IMR-90 (cell line): ENCODE data around the gene ZNF407. TPM values are rescaled to one million over a fixed set of nuclear protein-coding genes. Genes with fewer than 3 reads are reported as not detected.

Experiments used
- ATAC-seq: fragments of 200-7000 bp; cut with Tn5 transposase; 2 replicates; pipeline ENCODE4 v1.9.1; 2020; ENCODE audit warnings: low read depth, mild to moderate bottlenecking, moderate library complexity
- BruUV-seq: library from RNA; stranded (reverse); fragments of 400-500 nt; replicated peaks from 2 replicates; lab custom pipeline; 2021; lab: Mats Ljungman, UMichigan
- CTCF ChIA-PET: fragments of 300-600 bp; formaldehyde crosslinking; extraction: SDS; loops from one replicate; lab custom pipeline; 2021; ENCODE audit warnings: antibody characterized with exemption; lab: Yijun Ruan, JAX
- POLR2A ChIA-PET: fragments of 300-600 bp; sonication (Branson Sonifier 250); formaldehyde crosslinking; loops from one replicate; lab custom pipeline; 2022; ENCODE audit warnings: antibody characterized with exemption; ENCODE audit not compliant: unreplicated experiment; lab: Charles Lee
- DNase-seq: peaks from one replicate; pipeline ENCODE4 v3.0.0; 2013
- H2AFZ ChIP-seq: replicated peaks from 2 replicates; pipeline ENCODE3; 2013; ENCODE audit warnings: low read length, mild to moderate bottlenecking; ENCODE audit not compliant: poor library complexity
- H2AK5ac ChIP-seq: 2 replicates; pipeline ENCODE4 v1.6.1; 2013; ENCODE audit warnings: low read depth, low read length, inconsistent platforms
- H2AK9ac ChIP-seq: replicated peaks from 2 replicates; pipeline ENCODE3; 2013; ENCODE audit warnings: mild to moderate bottlenecking, low read depth, low read length, moderate library complexity; ENCODE audit not compliant: poor library complexity
- H2BK120ac ChIP-seq: 2 replicates; pipeline ENCODE4 v1.6.1; 2013; ENCODE audit warnings: low read depth, low read length, inconsistent platforms
- H2BK15ac ChIP-seq: 3 replicates; pipeline ENCODE4 v1.6.1; 2013; ENCODE audit warnings: low read depth, low read length, inconsistent platforms
- H2BK20ac ChIP-seq: 2 replicates; pipeline ENCODE4 v1.6.1; 2013; ENCODE audit warnings: low read depth, mild to moderate bottlenecking, inconsistent platforms, low read length, moderate library complexity
- H2BK5ac ChIP-seq: 2 replicates; pipeline ENCODE4 v1.6.1; 2013; ENCODE audit warnings: mild to moderate bottlenecking, low read depth, low read length, inconsistent platforms; ENCODE audit not compliant: poor library complexity, severe bottlenecking
- H3K14ac ChIP-seq: replicated peaks from 2 replicates; pipeline ENCODE4 v1.6.1; 2013; ENCODE audit warnings: low read depth, low read length, inconsistent platforms
- H3K18ac ChIP-seq: 2 replicates; pipeline ENCODE4 v1.6.1; 2013; ENCODE audit warnings: low read depth, low read length, control low read depth
- H3K23ac ChIP-seq: 2 replicates; pipeline ENCODE4 v1.6.1; 2013; ENCODE audit warnings: low read depth, low read length, inconsistent platforms
- H3K27ac ChIP-seq: 2 replicates; pipeline ENCODE4 v1.5.1; 2013; ENCODE audit warnings: mild to moderate bottlenecking, control low read depth, low read length; ENCODE audit not compliant: insufficient read depth
- H3K27me3 ChIP-seq: 2 replicates; pipeline ENCODE4 v1.6.1; 2013; ENCODE audit warnings: low read length; ENCODE audit not compliant: control insufficient read depth, insufficient read depth
- H3K36me3 ChIP-seq: 2 replicates; pipeline ENCODE4 v1.6.1; 2013; ENCODE audit warnings: low read length, mixed read lengths; ENCODE audit not compliant: control insufficient read depth, insufficient read depth
- H3K4ac ChIP-seq: 2 replicates; pipeline ENCODE4 v1.6.1; 2013; ENCODE audit warnings: low read depth, low read length, inconsistent platforms
- H3K4me1 ChIP-seq: 2 replicates; pipeline ENCODE4 v1.6.1; 2013; ENCODE audit warnings: low read length, mixed read lengths; ENCODE audit not compliant: control insufficient read depth, insufficient read depth
- H3K4me2 ChIP-seq: 2 replicates; pipeline ENCODE4 v1.6.1; 2013; ENCODE audit warnings: low read depth, mild to moderate bottlenecking, control low read depth, low read length, moderate library complexity
- H3K4me3 ChIP-seq: 2 replicates; pipeline ENCODE4 v1.5.1; 2013; ENCODE audit warnings: low read depth, mild to moderate bottlenecking, control low read depth, low read length, moderate library complexity; ENCODE audit not compliant: insufficient read depth
- H3K56ac ChIP-seq: 2 replicates; pipeline ENCODE4 v1.6.1; 2013; ENCODE audit warnings: low read length, inconsistent platforms; ENCODE audit not compliant: insufficient read depth; ENCODE audit errors: extremely low read depth
- H3K79me1 ChIP-seq, 2 experiments: 2 replicates each; pipeline ENCODE4 v1.6.1; 2013; ENCODE audit warnings: low read length in 2 of 2, inconsistent platforms in 1 of 2, low read depth in 1 of 2
- H3K9ac ChIP-seq: 2 replicates; pipeline ENCODE4 v1.6.1; 2013; ENCODE audit warnings: low read depth, low read length, control low read depth
- H3K9me1 ChIP-seq: 2 replicates; pipeline ENCODE4 v1.6.1; 2013; ENCODE audit warnings: low read length, inconsistent platforms; ENCODE audit not compliant: insufficient read depth
- H3K9me3 ChIP-seq: 2 replicates; pipeline ENCODE4 v1.6.1; 2013; ENCODE audit warnings: low read length; ENCODE audit not compliant: control insufficient read depth, insufficient read depth
- H4K20me1 ChIP-seq: 2 replicates; pipeline ENCODE4 v1.6.1; 2013; ENCODE audit warnings: low read length, inconsistent platforms; ENCODE audit not compliant: insufficient read depth
- H4K5ac ChIP-seq: 2 replicates; pipeline ENCODE4 v1.6.1; 2013; ENCODE audit warnings: mild to moderate bottlenecking, low read depth, low read length, control low read depth
- H4K8ac ChIP-seq, 2 experiments: 2 replicates each; pipeline ENCODE4 v1.6.1; 2013; ENCODE audit warnings: low read depth in 2 of 2, low read length in 2 of 2, control low read depth in 1 of 2, inconsistent platforms in 1 of 2
- H4K91ac ChIP-seq: 2 replicates; pipeline ENCODE4 v1.6.1; 2013; ENCODE audit warnings: low read depth, low read length, inconsistent platforms; ENCODE audit not compliant: insufficient read depth
- BHLHE40 ChIP-seq: fragments of 150-350 bp; IDR thresholded peaks from 2 replicates; pipeline ENCODE4 v1.6.1; 2016; ENCODE audit warnings: mild to moderate bottlenecking, low read depth, low read length
- CHD1 ChIP-seq: IDR thresholded peaks from 2 replicates; pipeline ENCODE4 v1.6.1; 2012; ENCODE audit warnings: low read depth, low read length, improper control_type of control experiment
- CTCF ChIP-seq: conservative IDR thresholded peaks from 2 replicates; pipeline ENCODE4 v1.5.1; 2012; ENCODE audit warnings: mild to moderate bottlenecking, low read depth, low read length, improper control_type of control experiment
- FOS ChIP-seq: fragments of 150-350 bp; IDR thresholded peaks from 2 replicates; pipeline ENCODE4 v1.6.1; 2016; ENCODE audit warnings: low read depth, low read length
- MAFK ChIP-seq: IDR thresholded peaks from 2 replicates; pipeline ENCODE4 v1.6.1; 2012; ENCODE audit warnings: low read depth, low read length, improper control_type of control experiment
- MXI1 ChIP-seq: IDR thresholded peaks from 2 replicates; pipeline ENCODE4 v1.6.1; 2012; ENCODE audit warnings: low read depth, mild to moderate bottlenecking, low read length, moderate library complexity, borderline replicate concordance
- NFE2L2 ChIP-seq: fragments of 150-350 bp; IDR thresholded peaks from 2 replicates; pipeline ENCODE4 v1.6.1; 2016; ENCODE audit warnings: low read depth, mild to moderate bottlenecking, low read length
- POLR2A ChIP-seq: IDR thresholded peaks from 2 replicates; pipeline ENCODE4 v1.6.1; 2012; ENCODE audit warnings: mild to moderate bottlenecking, low read depth, low read length
- RCOR1 ChIP-seq: IDR thresholded peaks from 2 replicates; pipeline ENCODE4 v1.6.1; 2012; ENCODE audit warnings: mild to moderate bottlenecking, low read length, improper control_type of control experiment; ENCODE audit not compliant: insufficient replicate concordance
- SMC3 ChIP-seq: fragments of 150-350 bp; IDR thresholded peaks from 2 replicates; pipeline ENCODE4 v1.6.1; 2016; ENCODE audit warnings: low read depth, mild to moderate bottlenecking, antibody characterized with exemption, low read length, moderate library complexity
- USF2 ChIP-seq: fragments of 150-350 bp; IDR thresholded peaks from 2 replicates; pipeline ENCODE4 v1.6.1; 2017; ENCODE audit warnings: mild to moderate bottlenecking, antibody characterized with exemption, low read length, low read depth
- WGBS, 2 experiments: methylation state at CpG; one replicate each; pipeline versions ENCODE4 v1.1.5 to v1.1.7; 2013; ENCODE audit warnings: missing lambda C conversion rate in 2 of 2; ENCODE audit not compliant: insufficient read length in 1 of 2; ENCODE audit errors: extremely low coverage in 2 of 2; 5-methylcytosine and 5-hydroxymethylcytosine counted together
- dilution Hi-C: fragments of 300-500 bp; cut with HindIII; formaldehyde crosslinking; loops from one replicate; pipeline ENCODE4 v1.14.3; 2018; ENCODE audit warnings: low sequenced_read_pairs; ENCODE audit not compliant: unreplicated experiment
- in situ Hi-C: fragments of 300-500 bp; cut with MboI; formaldehyde crosslinking; loops from 3 replicates; pipeline ENCODE4 v1.14.3; 2019; ENCODE audit warnings: low sequenced_read_pairs, inconsistent platforms, mixed read lengths
- intact Hi-C: fragments of 100-400 bp; cut with micrococcal nuclease; formaldehyde crosslinking; loops from 2 replicates; pipeline ENCODE4 v1.10.0; 2022
- polyA plus RNA-seq, 3 experiments: library from polyadenylated mRNA; depleted of rRNA; stranded (reverse); fragments of >200 nt; gene quantifications; 2 replicates each; pipeline ENCODE4 v1.2.3, GENCODE V29; 2012; ENCODE audit warnings: low replicate concordance in 1 of 3
- total RNA-seq: library from RNA; depleted of rRNA; stranded (reverse); fragments of >200 nt; gene quantifications from 2 replicates; pipeline ENCODE4 v1.2.3, GENCODE V29; 2012

Gene ZNF407
- total and polyA plus RNA-seq, 2 of the 4 experiments (the other 2 are of a cell fraction): 3.1 to 20.1 TPM

GRCh38 chr18:74796841-74797576, 199.3 kb downstream of the ZNF407 start:
- Histone ChIP-seq H3K9me3 (no peaks in the 10 kb centered on the region), H4K8ac (peak overlapping the region in 1 of 2 experiments; percentile 77; a peak in 2 of 4 replicates), H4K91ac (peak overlapping the region; percentile 28; the same call in 1 of the 2 replicates), H2AFZ (no peak overlapping the region), H3K4me2 (peak overlapping the region; percentile 99), H2BK20ac (peak overlapping the region; percentile 77), H3K79me1 (peaks cover 0 to 3% of the 10 kb centered on the region in 2 experiments; a peak in 1 of 4 replicates), H3K14ac (peak overlapping the region; percentile 54), H3K23ac (0 out of 2 replicates have a peak overlapping the region, but pooled peaks have one; percentile 25), H2AK9ac (no peak overlapping the region), H2AK5ac (peak overlapping the region; percentile 37; the same call in 1 of the 2 replicates), H2BK15ac (peak overlapping the region; percentile 32; the same call in 1 of the 3 replicates), H4K5ac (peak overlapping the region; percentile 71; the same call in 1 of the 2 replicates), H3K27me3 (no peaks in the 10 kb centered on the region), H4K20me1 (no peaks in the 10 kb centered on the region), H3K27ac (no peak overlapping the region), H2BK120ac (peak overlapping the region; percentile 85), H3K9ac (0 out of 2 replicates have a peak overlapping the region, but pooled peaks have one; percentile 14), H2BK5ac (peak overlapping the region; percentile 73), H3K4me1 (peaks cover 3% of the 10 kb centered on the region; the same call in 1 of the 2 replicates), H3K56ac (peak overlapping the region; percentile 44; the same call in 1 of the 2 replicates), H3K9me1 (0 out of 2 replicates have a peak, but pooled peaks cover 3% of the 10 kb centered on the region), H3K18ac (peak overlapping the region; percentile 96; the same call in 1 of the 2 replicates), H3K36me3 (no peaks in the 10 kb centered on the region), H3K4ac (peak overlapping the region; percentile 72; the same call in 1 of the 2 replicates), H3K4me3 (peak overlapping the region; percentile 34; the same call in 1 of the 2 replicates)
- DNase-seq (peak; percentile 79), ATAC-seq (peak; percentile 56)
- in situ Hi-C loops: no loop called here
- POLR2A ChIA-PET: interaction anchor here (0.6 kb wide), 1 partner anchor 13 kb away, joined by 6 read pairs; no protein-coding TSS in a partner anchor
- BruUV-seq: no TSS peak
- CTCF ChIA-PET: interaction anchor here (1.1 kb wide), 1 partner anchor 10 kb away, joined by 3 read pairs; no protein-coding TSS in a partner anchor
- intact Hi-C loops: no loop called here
- TF ChIP-seq NFE2L2 (no peak), MXI1 (no peak), RCOR1 (no peak), POLR2A (no peak), BHLHE40 (no peak), CHD1 (no peak), CTCF (no peak), MAFK (no peak), FOS (no peak), USF2 (no peak), SMC3 (no peak)
- dilution Hi-C loops: no loop called here
- 43% methylated on average over 1 of the region's 7 CpGs; no CpG with 5 or more reads in 1 of the 2 experiments for WGBS, 2 experiments
